CD4-positive, alpha-beta T cell treated with Interleukin-17A for 1 hour (primary cell): Measurements from ENCODE around the gene EMILIN3.

ENCODE experiments used
- DNase-seq: peaks from one replicate; pipeline ENCODE4 v3.0.0-alpha.2; 2020

The EMILIN3 gene

GRCh38 chr20:41344938-41345728 is 21.5 kb downstream of the EMILIN3 start:
- no peak for DNase-seq

GRCh38 chr20:41344477-41344876 is 22.1 kb downstream of the EMILIN3 start:
- DNase-seq = no peak

GRCh38 chr20:41342474-41343464 is 23.8 kb downstream of the EMILIN3 start:
- DNase-seq = no peak

- DNase-seq = peak; percentile 58
Observed at GRCh38 chr20:41340327-41341055, 26.1 kb downstream of the EMILIN3 start, which contains the start of gene LPIN3. Gene LPIN3 (plus strand): TSS chr20:41340821. CDS start chr20:41345804, 4,983 bp downstream.

GRCh38 chr20:41339957-41340326 is 26.7 kb downstream of the EMILIN3 start:
- peak; percentile 85 for DNase-seq

- DNase-seq = no peak
Observed at GRCh38 chr20:41336711-41337492, 29.7 kb downstream of the EMILIN3 start.

- no peak for DNase-seq
Observed at GRCh38 chr20:41335591-41335990, 31.0 kb downstream of the EMILIN3 start.

- DNase-seq = no peak
Observed at GRCh38 chr20:41334443-41335421, 31.9 kb downstream of the EMILIN3 start.

- DNase-seq = no peak
Observed at GRCh38 chr20:41334036-41334435, 32.6 kb downstream of the EMILIN3 start.

- no peak for DNase-seq
Observed at GRCh38 chr20:41331731-41332130, 34.9 kb downstream of the EMILIN3 start.

- no peak for DNase-seq
Observed at GRCh38 chr20:41330941-41331340, 35.7 kb downstream of the EMILIN3 start.

- no peak for DNase-seq
Observed at GRCh38 chr20:41330343-41330720, 36.3 kb downstream of the EMILIN3 start.

GRCh38 chr20:41329435-41330342 is 36.9 kb downstream of the EMILIN3 start:
- peak; percentile 41 for DNase-seq

GRCh38 chr20:41327178-41327577 is 39.4 kb downstream of the EMILIN3 start:
- DNase-seq = no peak

GRCh38 chr20:41320976-41321375 is 45.6 kb downstream of the EMILIN3 start:
- no peak for DNase-seq

- DNase-seq = no peak
Observed at GRCh38 chr20:41320441-41320840, 46.2 kb downstream of the EMILIN3 start.

GRCh38 chr20:41318271-41318649 is 48.4 kb downstream of the EMILIN3 start:
- DNase-seq = no peak

- peak; percentile 96 for DNase-seq
Observed at GRCh38 chr20:41317546-41318270, 48.9 kb downstream of the EMILIN3 start, which contains the start of gene ZHX3. Gene ZHX3 (minus strand): TSS chr20:41317731. CDS start chr20:41204916, 112,815 bp downstream.
